Activated naive CD8-positive, alpha-beta T cell treated with anti-CD3 and anti-CD28 coated beads, Interleukin-2, amount 50 U/mL, for 16 hours (primary cell): ENCODE results near the gene CD247.

ENCODE experiments used
- DNase-seq: peaks from one replicate; pipeline ENCODE4 v3.0.0-alpha.2; 2020; ENCODE audit warnings: low read depth, low spot score

CD247 gene

DNA sequence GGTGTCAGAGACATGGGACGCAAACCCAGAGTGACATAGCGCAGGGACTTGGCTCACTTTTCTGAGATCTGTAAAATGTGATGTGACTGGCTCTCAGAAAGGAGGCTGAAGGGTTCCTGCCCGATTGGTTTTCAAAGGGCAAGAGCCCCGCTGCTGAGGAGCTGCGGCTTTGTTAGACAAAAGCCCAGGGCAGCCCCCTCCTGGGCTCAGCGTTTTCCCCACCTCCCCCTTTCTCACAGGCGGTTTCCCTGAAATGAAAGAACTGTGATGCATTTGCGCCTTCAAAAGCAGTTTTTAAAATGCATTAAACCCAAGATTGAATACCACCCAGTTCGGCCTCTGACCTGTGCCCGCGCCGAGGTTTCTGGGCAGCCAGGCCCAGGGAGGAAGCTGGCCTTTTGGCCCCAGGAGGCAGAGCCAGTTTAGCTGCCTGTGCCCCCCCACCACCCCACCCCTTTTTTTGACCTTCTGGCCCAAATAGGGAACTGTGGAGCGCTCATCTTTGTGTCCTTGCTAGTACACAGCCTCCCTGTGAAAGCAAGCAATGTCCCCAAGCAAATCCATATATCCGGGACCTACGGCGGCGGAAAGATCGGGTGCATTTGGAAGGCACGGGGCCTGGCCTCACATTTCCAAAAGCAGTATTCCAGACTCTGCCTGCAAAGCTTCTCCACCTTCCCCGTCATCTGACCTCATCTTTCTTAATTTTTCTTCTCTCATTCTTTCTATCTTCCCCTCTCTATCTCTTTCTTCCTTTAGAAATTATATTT, 28.6 kb downstream of the CD247 start:
- no peak for DNase-seq

DNA sequence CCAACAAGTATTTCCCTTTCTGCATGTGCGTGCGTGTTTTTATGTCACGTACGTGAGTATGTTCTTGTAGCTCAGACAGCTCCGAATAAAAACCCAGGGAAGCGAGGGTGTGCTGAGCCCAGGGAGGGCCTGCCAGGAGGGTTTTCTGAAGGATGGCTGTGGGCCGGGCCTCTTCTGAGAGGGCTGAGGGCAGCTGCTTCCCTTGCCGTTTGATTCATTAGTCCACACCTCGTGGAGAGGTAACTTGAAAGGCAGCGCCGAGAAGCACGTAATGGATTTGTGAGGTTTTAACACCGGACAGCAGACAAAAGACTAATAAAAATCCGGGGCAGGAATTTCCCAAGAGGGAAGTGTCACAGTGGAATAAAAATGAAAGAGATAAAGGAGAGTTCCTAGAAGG, 29.5 kb downstream of the CD247 start:
- no peak for DNase-seq

DNA sequence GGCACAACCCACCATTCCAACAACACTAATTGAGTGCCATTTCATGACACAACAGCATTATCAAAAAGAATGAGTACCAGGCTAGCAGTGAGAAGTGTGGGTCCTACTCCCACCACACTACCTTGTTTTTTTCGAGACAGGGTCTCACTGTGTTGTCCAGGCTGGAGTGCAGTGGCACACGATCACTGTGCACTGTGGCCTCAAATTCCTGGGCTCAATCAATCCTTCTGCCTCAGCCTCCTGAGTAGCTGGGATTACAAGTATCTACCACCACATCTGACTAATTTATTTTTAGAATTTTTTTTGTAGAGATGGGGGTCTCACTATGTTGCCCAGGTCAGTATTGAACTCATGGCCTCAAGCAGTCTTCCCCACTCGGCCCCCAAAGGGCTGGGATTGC, 30.7 kb downstream of the CD247 start:
- no peak for DNase-seq

DNA sequence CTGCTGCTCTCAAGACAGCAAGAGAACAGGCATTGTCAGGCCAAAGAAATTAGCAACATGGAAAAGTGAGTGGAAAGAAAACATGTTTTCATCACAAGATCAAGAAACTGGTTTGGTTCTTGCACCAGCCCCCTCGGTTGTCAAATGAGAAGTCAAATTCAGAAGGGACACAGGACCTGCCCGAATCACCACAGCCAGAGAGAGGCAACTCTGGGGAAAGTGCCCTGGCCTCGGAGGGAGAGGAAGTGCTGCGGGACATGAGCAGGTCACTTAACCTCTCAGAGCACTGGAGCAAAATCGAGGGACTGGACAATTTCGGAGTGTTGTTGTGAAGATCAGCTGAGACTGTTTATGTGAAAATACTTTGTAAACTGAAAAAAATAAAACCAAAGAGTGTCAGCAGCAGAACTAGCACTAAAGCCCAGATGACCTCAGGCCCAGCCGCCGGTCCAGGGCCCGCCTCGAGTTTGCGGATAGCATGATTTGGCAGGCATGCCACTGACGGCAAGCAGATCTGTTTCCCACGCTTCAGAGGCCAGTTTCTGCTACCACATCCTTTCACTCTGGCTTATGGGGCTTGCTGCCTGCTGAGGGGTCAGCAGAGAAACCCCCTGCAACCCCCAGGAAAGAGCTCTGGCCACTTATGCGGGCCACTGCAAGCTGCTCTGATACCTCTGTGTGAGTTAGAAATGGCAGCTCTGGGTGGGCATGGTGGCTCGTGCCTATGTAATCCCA, 32.1 kb downstream of the CD247 start:
- no peak for DNase-seq

DNA sequence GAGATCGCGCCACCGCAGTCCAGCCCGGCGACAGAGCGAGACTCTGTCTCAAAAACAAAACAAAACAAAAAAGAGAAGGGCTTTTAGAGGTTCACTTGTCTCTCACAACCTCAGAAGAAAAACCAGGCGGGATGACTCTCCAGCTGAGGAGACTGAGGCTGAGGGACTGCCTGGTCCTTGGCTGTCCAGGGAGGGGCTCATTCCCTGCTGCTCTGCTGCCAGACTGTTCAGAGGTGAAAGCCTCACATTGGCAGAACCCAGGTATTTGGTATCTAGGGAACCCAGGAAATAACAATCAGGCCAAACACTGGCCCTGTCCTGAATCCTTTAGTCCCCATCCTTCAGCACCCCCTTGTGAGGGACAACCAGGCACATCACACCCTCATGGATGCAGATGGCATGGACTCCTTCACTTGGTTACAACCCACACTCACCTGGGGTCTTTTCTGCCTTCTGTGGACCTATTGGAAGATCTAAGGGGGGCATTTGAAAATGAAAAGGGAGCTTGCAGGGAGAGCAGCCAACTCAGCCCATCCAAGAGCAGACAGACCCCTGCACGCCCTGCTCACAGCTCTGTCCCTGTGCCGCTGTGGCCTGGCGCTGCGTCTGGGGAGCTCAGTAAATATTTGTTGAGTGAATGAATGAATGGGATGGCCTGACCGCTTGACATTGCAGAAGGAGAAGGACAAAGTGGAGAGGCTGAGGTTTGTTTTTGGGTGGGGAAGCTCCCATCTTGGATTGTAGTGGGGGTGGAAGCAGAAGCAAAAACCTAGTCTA, 33.4 kb downstream of the CD247 start:
- no peak for DNase-seq

DNA sequence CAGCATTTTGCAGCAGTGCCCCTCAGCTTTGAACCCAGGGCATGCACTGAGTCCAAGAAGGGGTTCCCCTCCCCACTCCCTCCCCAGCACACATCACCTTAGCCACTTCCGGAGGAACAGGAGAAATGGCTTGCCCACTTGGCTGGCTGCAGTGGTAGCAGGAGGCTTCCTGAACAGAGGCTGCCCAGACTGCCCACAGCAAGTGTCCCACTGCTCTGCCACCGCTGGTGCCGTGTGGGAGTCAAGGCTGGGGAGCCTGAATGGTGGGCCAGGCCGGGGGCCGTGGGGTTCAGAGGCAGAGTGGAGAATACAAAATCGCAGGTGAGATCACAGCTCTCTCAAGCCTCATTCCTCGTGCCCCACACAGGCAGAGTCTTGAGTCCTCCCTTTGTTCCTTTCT, 34.5 kb downstream of the CD247 start:
- no peak for DNase-seq

DNA sequence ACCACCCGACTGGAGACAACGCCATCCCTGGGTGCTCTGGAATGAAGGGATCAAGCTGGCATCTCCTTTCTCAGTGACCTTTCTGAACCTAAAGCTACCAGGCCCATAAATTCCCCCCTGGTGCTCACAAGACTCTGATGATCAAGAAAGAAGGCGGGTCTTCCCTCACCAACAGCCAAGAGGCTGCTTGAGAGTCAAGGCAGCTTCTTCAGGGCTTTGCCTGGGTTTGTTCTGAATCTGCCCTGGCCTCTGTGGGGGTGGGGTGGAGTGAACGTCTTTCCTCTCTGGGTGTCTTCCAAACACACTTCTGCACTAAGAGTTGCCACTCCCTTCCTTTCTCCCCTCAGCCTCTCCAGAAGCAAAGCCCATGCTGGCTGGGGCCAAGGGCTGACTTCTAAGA, 36.1 kb downstream of the CD247 start:
- no peak for DNase-seq

DNA sequence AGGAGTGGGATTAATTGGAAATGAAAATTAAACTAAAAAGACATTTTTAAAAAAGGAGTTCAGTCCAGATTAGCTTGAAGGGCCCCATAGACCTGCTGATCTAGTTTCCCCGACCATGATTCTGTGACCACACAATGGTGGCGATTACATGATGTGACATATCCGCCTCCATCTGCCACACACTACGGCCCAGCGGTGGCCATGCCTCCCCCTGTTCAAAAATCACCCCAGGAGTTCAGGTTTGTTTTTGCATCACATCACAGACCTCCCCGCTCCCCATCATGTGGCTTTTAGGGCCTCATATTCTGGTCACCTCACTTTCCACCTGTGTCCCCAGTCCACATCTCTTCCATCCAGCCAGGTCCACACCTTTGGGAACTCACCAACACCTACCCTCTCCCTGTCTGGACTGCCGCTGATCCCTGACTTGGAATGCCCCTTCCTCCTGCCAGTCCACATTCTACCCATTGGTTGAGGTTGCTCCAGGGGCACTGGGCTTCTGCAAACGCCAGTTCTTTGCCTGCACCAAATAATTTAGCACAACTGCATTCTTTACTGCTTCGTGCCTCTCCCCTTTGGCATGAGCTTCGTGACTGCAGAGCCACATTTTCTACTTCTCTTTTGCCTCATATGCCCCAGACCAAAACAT, 38.9 kb downstream of the CD247 start:
- DNase-seq: no peak

DNA sequence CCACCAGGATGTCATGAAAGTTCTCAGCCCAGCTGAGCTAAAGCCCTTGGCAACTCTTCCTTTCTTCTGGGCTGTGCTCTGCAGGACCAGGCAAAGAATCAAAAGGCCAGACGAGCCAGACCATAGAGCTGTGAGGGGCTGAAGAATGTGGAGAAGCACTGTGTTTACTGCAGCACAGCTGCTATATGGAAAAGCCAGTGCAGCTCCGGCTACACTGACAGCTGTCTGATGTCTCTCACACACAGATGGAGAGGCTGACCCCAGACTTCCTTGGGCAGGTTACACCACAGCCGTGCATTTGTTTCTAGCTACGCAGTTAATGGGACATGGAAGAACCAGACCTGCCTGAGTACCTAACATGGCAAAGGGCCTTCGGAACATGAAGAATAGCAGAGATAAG, 40.3 kb downstream of the CD247 start:
- no peak for DNase-seq

DNA sequence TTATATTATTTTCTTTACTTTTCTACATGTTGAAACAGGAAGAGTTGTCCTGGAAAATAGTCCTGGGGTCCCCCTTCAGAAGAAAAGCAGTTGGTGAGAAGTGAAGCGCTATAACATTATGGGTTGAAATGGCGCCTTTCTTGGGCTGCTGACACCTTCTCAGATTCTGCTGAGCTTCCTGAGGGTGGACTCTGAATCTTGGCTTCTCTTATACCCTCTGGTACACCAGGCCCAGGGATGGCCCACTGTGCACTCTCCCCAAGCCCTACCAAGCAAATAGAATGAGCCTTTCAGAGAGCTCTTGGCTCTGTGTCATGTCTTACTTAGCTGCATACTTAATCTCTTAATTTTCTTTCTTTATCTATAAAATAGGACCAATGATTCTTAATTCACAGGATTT, 42.3 kb downstream of the CD247 start:
- DNase-seq: no peak

DNA sequence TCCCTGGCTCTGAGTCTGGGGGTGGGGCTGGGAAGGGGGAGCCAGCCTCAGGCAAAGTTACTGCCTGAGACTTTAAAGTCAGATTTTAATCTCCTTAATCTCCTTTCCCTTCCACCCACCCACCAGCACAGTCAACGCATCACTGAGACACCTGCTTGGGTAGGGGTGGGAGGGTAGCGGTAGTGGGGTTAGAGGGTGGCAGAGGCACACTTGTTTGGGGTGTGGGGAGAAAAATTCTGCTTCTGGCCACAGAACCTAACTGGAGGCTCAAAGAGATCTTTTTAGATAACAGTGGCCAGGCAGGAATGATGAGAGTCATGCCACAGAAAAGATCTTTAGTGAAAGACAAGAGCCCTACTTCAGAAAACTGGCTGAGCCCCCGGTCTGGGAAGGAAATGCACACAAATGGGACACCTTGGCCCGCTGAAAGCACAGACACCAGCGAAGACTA, 44.1 kb downstream of the CD247 start:
- no peak for DNase-seq

DNA sequence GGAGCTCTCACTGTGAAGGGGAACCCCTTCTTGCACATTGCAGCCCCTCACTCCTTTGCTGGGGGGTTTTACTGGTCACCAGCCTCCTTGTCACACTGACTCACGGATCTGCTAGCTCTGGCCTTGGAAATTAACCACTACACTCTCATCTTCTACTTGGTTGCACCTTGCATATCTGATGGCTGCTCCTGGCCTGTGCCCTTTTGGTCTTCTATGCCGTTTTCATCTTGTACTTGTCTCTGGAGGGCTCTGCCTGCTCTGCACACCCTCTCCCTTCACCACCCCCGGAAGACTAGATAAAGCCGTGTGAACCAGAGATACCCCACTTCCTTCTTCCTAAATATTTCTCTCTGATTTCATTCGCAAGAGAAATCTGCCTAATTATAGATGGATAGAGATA, 44.6 kb downstream of the CD247 start:
- no peak for DNase-seq

DNA sequence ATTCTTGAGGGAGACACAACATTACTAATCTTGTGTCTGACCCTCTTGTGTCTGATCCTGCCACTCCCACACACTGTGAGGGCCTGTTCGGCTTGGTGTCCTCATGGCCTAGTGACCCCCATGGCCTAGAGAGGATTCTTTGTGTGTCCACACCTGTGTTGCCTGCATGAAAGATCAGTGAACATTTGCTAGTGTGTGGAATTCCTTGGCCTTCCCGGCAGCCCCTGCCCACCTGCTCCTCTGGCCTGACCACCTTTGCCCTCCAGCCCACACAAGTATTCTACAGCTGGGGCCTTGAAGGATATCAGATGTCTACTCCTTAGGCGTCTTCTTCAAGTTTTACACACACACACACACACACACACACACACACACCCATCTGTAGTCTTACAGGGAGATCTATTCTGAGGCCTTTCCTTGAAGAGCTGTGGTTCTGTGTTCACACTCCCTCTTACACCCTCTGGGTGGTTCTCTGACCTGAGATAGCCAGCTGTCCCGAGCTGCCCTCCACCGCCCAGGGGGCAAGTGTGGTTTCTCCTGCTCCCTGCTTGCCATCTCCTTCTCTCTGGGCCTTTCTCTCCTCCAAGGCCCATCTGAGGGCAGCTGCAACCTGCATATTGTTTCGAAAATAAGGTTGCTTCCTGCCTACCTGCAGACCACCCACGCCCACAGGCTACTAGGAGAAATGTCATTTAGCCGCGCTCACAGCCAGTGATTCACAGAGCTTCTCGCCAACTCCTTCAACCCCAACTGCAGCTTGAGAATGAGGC, 45.4 kb downstream of the CD247 start:
- DNase-seq: no peak

DNA sequence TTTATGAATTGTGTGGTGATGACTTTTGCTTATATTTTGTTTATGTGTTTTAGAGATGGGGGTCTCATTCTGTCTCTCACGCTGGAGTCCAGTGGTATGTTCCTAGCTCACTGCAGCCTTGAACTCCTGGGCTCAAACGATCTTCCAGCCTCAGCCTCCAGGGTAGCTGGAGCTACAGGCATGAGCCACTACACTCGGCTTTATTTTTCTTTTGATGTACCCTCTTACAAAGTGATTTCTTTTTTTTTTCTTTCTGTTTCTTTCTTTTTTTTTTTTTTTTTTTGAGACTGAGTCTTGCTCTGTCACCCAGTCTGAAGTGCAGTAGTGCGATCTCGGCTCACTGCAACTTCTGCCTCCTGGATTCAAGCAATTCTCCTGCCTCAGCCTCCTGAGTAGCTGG, 46.8 kb downstream of the CD247 start:
- no peak for DNase-seq

DNA sequence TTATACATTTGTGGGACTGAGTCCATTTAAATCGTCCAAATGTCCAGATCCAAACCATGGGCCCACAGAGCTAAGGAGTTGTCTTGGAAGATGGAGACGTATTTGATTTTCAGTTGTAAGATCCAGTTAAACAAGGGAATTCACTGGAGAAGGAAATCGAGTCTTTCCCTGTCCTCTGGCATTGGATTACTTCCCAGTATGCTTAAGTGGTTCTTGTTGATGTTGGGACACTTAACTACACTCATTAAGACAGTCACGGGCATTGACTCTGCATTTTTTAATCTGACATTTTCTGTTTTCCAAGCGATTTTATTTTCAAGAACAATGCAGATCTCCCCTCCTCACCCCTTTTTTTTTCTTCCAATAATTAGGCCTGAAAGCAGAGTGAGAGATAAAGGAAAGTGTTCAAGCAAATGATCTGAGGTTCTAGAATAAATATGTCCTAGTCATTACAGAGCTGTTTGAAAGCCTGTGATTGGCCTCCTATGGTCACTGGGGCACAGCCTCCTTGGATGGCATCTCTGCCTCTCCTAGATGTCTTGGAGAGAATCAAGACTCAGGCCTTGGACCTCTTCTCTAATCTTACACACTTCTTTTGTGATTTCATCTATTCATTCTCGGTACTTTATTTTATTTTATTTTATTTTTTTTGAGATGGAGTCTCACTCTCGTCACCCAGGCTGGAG, 48.9 kb downstream of the CD247 start:
- no peak for DNase-seq

DNA sequence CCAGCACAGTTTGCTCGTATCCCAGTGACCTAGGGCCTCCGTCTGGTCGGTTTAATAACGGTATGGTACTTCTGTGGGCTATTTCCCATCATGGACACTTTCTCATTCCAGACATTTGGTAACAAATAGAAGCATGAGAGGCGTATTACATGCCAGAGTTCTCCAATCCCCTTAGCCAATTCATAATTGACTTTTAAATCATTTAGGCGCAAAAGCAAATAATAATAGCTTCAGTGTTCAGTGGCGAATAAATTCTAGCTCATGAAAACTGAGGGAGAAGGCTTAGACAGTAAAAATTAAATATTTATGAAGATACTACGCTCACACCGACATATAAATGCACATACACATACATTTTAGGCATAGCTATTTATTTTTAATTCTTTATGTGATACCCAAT, 50.6 kb downstream of the CD247 start:
- DNase-seq: no peak

DNA sequence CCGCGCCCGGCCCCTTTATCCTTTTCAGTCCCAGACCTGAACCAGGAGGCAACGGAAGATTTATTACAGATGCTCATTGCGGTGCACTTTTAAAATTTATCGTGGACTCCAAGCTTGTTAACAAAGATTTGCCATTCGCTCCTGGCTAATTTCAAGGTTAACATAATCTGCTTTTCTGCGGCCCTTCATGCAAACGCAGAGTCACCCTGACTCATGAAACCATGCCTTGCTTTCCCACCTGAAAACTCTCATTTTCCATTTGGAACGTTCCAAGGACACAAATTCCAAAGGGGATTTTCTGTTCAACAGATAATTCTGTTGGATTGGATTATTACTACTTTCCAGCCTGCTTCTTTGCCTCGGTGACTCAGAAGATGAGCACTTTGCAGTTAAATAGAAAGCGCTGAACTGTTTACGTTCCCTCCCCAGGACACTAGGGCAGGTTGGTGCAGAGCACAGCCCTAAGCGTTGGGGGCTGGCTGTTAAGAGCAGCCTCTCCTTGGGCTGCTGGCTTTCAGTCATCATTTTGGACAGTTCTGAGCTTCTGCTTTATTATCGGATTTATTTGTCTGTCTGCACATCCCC, 51.1 kb downstream of the CD247 start:
- no peak for DNase-seq

DNA sequence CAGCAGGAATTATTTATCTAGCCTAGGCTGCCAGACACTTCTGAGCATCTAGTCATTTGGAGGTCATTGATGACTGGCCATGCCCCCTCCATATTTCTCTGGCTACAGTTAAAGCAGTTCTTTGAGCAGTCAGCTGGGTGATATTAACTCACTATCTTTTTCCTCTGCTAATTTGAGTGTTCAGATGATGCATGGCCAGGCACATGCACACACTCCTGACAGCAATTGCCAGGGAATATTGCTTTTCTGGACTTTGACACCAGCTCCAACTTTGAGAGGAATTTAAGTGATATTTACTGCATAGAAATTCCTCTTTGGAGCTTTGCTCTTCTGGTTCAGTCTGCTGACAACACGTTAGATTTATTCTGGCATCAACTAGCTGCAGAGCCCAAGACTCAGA, 52.6 kb downstream of the CD247 start:
- no peak for DNase-seq

DNA sequence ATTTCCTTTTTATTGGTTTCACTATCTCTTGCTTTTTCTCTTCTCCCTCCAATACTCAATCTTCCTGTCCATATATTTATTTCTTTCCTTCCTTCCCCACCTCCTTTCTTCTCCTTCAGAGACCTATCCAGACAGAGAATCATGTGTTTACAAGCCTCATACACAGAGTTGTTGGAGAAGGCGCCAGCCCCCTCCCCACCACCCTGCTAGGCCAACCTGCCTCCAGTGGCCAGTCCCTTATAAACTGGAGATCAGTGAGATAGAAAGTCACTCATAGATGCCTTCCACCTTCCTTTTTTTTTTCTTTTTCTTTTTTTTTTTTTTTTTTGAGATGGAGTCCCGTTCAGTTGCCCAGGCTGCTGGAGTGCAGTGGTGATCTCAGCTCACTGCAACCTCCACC, 53.3 kb downstream of the CD247 start:
- no peak for DNase-seq

DNA sequence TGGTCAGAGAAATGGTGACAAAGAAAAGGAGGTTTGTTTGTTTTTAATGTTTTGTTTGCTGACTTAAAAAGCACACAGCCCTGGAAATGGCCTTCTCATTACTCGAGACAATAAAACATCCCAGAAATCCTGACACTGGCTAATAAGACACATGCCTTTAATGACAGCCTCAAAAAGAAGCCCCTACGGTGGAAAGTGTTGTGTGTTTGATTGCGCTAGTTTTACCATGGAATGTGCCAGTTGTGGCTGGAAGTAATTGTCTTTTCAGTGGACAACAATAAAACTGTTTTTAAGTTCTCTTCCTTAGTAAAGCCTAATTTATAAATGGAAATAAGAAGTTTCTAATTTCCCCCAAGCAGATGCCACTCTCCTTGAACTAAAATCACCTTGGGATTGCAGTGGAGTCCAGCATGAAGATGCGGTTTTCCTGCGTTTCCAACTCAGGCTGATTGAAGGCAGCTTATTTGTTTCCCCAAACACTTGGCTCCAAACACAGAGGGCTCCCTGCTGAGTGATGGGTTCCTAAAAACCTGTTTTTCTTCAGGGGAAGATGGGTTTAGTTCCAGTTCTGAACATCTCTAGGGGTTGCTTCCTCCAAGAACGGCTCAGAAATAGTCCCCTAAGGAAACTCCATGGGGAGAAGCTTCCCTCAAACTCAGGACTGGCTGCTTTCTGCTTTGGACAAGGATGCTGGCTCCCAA, 54.3 kb downstream of the CD247 start:
- DNase-seq: no peak
